Measurements from ENCODE around the gene TASP1. TPM values are rescaled to one million over a fixed set of nuclear protein-coding genes. Genes with fewer than 3 reads are reported as not detected.

Gene TASP1
- total and polyA plus RNA-seq, 2 donors from 2014 or later, result 6.0 to 22.7 TPM

DNA sequence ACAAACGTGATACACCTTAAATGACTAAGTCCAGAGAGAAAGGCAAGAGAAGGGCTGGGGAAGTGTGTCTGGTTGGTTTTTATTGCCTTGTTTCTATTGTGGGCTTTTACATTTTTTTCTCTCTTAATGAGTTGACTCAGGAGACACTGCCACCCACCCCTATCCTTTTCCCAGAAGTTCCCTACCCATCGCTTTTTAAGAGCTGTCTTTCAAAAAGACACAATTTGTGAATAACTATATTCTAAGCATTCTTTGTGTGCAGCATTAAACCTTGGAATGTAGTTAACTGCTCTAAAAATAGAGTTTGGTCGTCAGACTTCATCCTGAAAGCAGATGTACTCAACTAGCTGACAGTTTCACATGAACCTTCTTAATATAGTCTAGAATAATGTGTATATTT is 242.7 kb downstream of the TASP1 start:
- H3K36me3 ChIP-seq (ENCODE audit: control insufficient read depth in 2 of 3, insufficient read depth in 3 of 3, low read length in 3 of 3), result no peaks in the 10 kb centered on the region
- intact Hi-C loops (cut with DNase I), result no loop called here
- H3K27ac ChIP-seq (ENCODE audit: low read depth in 2 of 2, low read length in 2 of 2), result no peak overlapping the region
- no peak overlapping the region for H3K4me3 ChIP-seq (ENCODE audit: low read length in 3 of 3)
- no peak overlapping the region for H3K9ac ChIP-seq (ENCODE audit: low read length in 3 of 3)
- no peak for DNase-seq
- H3K27me3 ChIP-seq (ENCODE audit: control insufficient read depth, insufficient read depth, low read length), result no peaks in the 10 kb centered on the region
- H3K4me1 ChIP-seq (ENCODE audit: control insufficient read depth in 2 of 3, insufficient read depth in 2 of 3, low read depth in 1 of 3, low read length in 3 of 3), result no peaks in the 10 kb centered on the region
- TF ChIP-seq, protein P1, sequence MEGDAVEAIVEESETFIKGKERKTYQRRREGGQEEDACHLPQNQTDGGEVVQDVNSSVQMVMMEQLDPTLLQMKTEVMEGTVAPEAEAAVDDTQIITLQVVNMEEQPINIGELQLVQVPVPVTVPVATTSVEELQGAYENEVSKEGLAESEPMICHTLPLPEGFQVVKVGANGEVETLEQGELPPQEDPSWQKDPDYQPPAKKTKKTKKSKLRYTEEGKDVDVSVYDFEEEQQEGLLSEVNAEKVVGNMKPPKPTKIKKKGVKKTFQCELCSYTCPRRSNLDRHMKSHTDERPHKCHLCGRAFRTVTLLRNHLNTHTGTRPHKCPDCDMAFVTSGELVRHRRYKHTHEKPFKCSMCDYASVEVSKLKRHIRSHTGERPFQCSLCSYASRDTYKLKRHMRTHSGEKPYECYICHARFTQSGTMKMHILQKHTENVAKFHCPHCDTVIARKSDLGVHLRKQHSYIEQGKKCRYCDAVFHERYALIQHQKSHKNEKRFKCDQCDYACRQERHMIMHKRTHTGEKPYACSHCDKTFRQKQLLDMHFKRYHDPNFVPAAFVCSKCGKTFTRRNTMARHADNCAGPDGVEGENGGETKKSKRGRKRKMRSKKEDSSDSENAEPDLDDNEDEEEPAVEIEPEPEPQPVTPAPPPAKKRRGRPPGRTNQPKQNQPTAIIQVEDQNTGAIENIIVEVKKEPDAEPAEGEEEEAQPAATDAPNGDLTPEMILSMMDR (IDR thresholded peaks at IDR 0.05; ENCODE audit: borderline replicate concordance, extremely low read depth, insufficient read depth), result no peak
- no peaks in the 10 kb centered on the region for H3K9me3 ChIP-seq (ENCODE audit: control insufficient read depth in 2 of 3, insufficient read depth in 1 of 3, low read length in 3 of 3)
- no peak for FAIRE-seq

GRCh38 chr20:13395232-13395631 is 243.5 kb downstream of the TASP1 start:
- FAIRE-seq (no peak), DNase-seq (no peak)
- Histone ChIP-seq H3K36me3 (ENCODE audit: control insufficient read depth in 2 of 3, insufficient read depth in 3 of 3, low read length in 3 of 3) (peaks cover 0 to under 1% (median 0%) of the 10 kb centered on the region in 3 donors), H3K9me3 (ENCODE audit: control insufficient read depth in 2 of 3, insufficient read depth in 1 of 3, low read length in 3 of 3) (no peaks in the 10 kb centered on the region), H3K27me3 (ENCODE audit: control insufficient read depth, insufficient read depth, low read length) (no peaks in the 10 kb centered on the region), H3K4me3 (ENCODE audit: low read length in 3 of 3) (no peak overlapping the region), H3K9ac (ENCODE audit: low read length in 3 of 3) (no peak overlapping the region), H3K27ac (ENCODE audit: low read depth in 2 of 2, low read length in 2 of 2) (no peak overlapping the region), H3K4me1 (ENCODE audit: control insufficient read depth in 2 of 3, insufficient read depth in 2 of 3, low read depth in 1 of 3, low read length in 3 of 3) (no peaks in the 10 kb centered on the region)
- TF ChIP-seq, protein P1 (IDR thresholded peaks at IDR 0.05; ENCODE audit: borderline replicate concordance, extremely low read depth, insufficient read depth), result no peak
- intact Hi-C loops (cut with DNase I), result no loop called here

GRCh38 chr20:13392391-13392790 is 246.3 kb downstream of the TASP1 start:
- Histone ChIP-seq H3K4me1 (ENCODE audit: control insufficient read depth in 2 of 3, insufficient read depth in 2 of 3, low read depth in 1 of 3, low read length in 3 of 3) (no peaks in the 10 kb centered on the region), H3K36me3 (ENCODE audit: control insufficient read depth in 2 of 3, insufficient read depth in 3 of 3, low read length in 3 of 3) (peaks cover 0 to 8% (median 0%) of the 10 kb centered on the region in 3 donors), H3K9ac (ENCODE audit: low read length in 3 of 3) (no peak overlapping the region), H3K9me3 (ENCODE audit: control insufficient read depth in 2 of 3, insufficient read depth in 1 of 3, low read length in 3 of 3) (no peaks in the 10 kb centered on the region), H3K27me3 (ENCODE audit: control insufficient read depth, insufficient read depth, low read length) (no peaks in the 10 kb centered on the region), H3K27ac (ENCODE audit: low read depth in 2 of 2, low read length in 2 of 2) (no peak overlapping the region), H3K4me3 (ENCODE audit: low read length in 3 of 3) (no peak overlapping the region)
- DNase-seq (no peak), FAIRE-seq (no peak)
- intact Hi-C loops (cut with DNase I), result no loop called here
- TF ChIP-seq, protein P1 (IDR thresholded peaks at IDR 0.05; ENCODE audit: borderline replicate concordance, extremely low read depth, insufficient read depth), result no peak

DNA sequence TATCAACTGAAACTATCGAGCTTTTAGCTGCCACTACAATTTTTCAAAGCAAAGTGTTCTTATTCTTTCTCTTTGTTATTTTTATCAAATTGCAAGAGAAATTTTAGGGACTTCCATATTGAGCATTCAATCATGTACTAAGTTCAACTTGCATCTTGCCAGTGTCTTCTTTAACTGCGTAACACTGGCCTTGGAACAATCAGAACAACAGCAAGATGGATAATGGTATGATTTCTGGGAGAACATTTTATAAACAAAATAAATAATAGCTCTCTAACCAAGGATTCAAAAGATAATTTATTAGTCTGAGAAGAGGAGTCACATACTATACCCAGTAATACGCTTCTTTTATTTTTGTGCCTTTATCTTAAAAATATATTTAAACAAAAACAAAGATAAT is 249.6 kb downstream of the TASP1 start:
- H3K9ac ChIP-seq (ENCODE audit: low read length in 3 of 3), result no peak overlapping the region
- DNase-seq (no peak), FAIRE-seq (no peak)
- H3K4me3 ChIP-seq (ENCODE audit: low read length in 3 of 3), result no peak overlapping the region
- peaks cover 0 to 8% (median 0%) of the 10 kb centered on the region in 3 donors for H3K36me3 ChIP-seq (ENCODE audit: control insufficient read depth in 2 of 3, insufficient read depth in 3 of 3, low read length in 3 of 3)
- no peaks in the 10 kb centered on the region for H3K9me3 ChIP-seq (ENCODE audit: control insufficient read depth in 2 of 3, insufficient read depth in 1 of 3, low read length in 3 of 3)
- TF ChIP-seq, protein P1 (IDR thresholded peaks at IDR 0.05; ENCODE audit: borderline replicate concordance, extremely low read depth, insufficient read depth), result no peak
- intact Hi-C loops (cut with DNase I), result no loop called here
- no peaks in the 10 kb centered on the region for H3K27me3 ChIP-seq (ENCODE audit: control insufficient read depth, insufficient read depth, low read length)
- H3K4me1 ChIP-seq (ENCODE audit: control insufficient read depth in 2 of 3, insufficient read depth in 2 of 3, low read depth in 1 of 3, low read length in 3 of 3), result no peaks in the 10 kb centered on the region
- H3K27ac ChIP-seq (ENCODE audit: low read depth in 2 of 2, low read length in 2 of 2), result no peak overlapping the region

Measured in kidney (tissue), 14 donors.